Measurements from ENCODE around the gene PAAF1.
"Not testable (repeated sequence)": the region's sequence is repeated elsewhere in the genome, so short reads cannot be mapped to it uniquely, and the experiment has no call there.

Gene PAAF1

GRCh38 chr11:73876424-73877310, at the start of gene PAAF1, which contains the start of gene COA4:
Gene PAAF1, plus strand, starts transcription at chr11:73876999. Its CDS starts 23 bp downstream, at chr11:73877022.
Gene COA4, minus strand, starts transcription at chr11:73876846. Its CDS starts 3,468 bp downstream, at chr11:73873378.
- peak; percentile 90 for DNase-seq

GRCh38 chr11:73830261-73830660, 46.5 kb upstream of the PAAF1 start:
- DNase-seq = no peak

GRCh38 chr11:73833067-73833466, 43.7 kb upstream of the PAAF1 start:
- DNase-seq = no peak

GRCh38 chr11:73838443-73839122, 38.2 kb upstream of the PAAF1 start:
- DNase-seq = no peak

GRCh38 chr11:73839123-73839457, 37.7 kb upstream of the PAAF1 start:
- DNase-seq = no peak

GRCh38 chr11:73851046-73851764, 25.6 kb upstream of the PAAF1 start:
- DNase-seq = no peak

- DNase-seq = no peak
Observed at GRCh38 chr11:73852049-73852448, 24.8 kb upstream of the PAAF1 start.

- no peak for DNase-seq
Observed at GRCh38 chr11:73854680-73855079, 22.1 kb upstream of the PAAF1 start.

GRCh38 chr11:73856031-73856567, 20.7 kb upstream of the PAAF1 start:
- no peak for DNase-seq

GRCh38 chr11:73859671-73860070, 17.1 kb upstream of the PAAF1 start:
- no peak for DNase-seq

GRCh38 chr11:73860202-73860601, 16.6 kb upstream of the PAAF1 start:
- no peak for DNase-seq

GRCh38 chr11:73862986-73863385, 13.8 kb upstream of the PAAF1 start:
- no peak for DNase-seq

- no peak for DNase-seq
Observed at GRCh38 chr11:73866095-73866579, 10.7 kb upstream of the PAAF1 start.

- DNase-seq = peak; percentile 9
Observed at GRCh38 chr11:73866586-73866996, 10.2 kb upstream of the PAAF1 start.

GRCh38 chr11:73869332-73869949, 7.4 kb upstream of the PAAF1 start:
- no peak for DNase-seq

GRCh38 chr11:73870261-73870660, 6.5 kb upstream of the PAAF1 start:
- DNase-seq = no peak

- no peak for DNase-seq
Observed at GRCh38 chr11:73872749-73873357, 3.9 kb upstream of the PAAF1 start.

GRCh38 chr11:73875380-73875779, 1.4 kb upstream of the PAAF1 start:
- no peak for DNase-seq

GRCh38 chr11:73875840-73876239, 959 bp upstream of the PAAF1 start:
- no peak for DNase-seq

- no peak for DNase-seq
Observed at GRCh38 chr11:73878771-73879170, 2.0 kb downstream of the PAAF1 start.

GRCh38 chr11:73880449-73880848, 3.6 kb downstream of the PAAF1 start:
- DNase-seq = not testable (repeated sequence)

GRCh38 chr11:73883856-73884255, 7.1 kb downstream of the PAAF1 start:
- no peak for DNase-seq
